ENCODE measurements around the gene FSTL4. TPM values are rescaled to one million over a fixed set of nuclear protein-coding genes. Genes with fewer than 3 reads are reported as not detected.

The FSTL4 gene
- polyA plus RNA-seq, 2 donors, result 0.67 to 2.1 TPM

- Histone ChIP-seq H3K9me3 (ENCODE audit: control insufficient read depth in 2 of 2, insufficient read depth in 1 of 2, low read depth in 1 of 2, low read length in 1 of 2) (no peaks in the 10 kb centered on the region), H3K27me3 (ENCODE audit: control insufficient read depth in 1 of 2, insufficient read depth in 2 of 2, low read length in 2 of 2) (no peaks in the 10 kb centered on the region), H3K4me3 (ENCODE audit: low read depth in 1 of 2, low read length in 2 of 2) (no peak overlapping the region), H3K36me3 (ENCODE audit: control insufficient read depth in 2 of 2, insufficient read depth in 2 of 2, low read length in 1 of 2) (no peaks in the 10 kb centered on the region), H3K27ac (ENCODE audit: low read depth in 2 of 2, low read length in 1 of 2) (no peak overlapping the region), H3K4me1 (ENCODE audit: control insufficient read depth in 2 of 2, insufficient read depth in 2 of 2, low read length in 1 of 2) (peaks cover 0 to 2% of the 10 kb centered on the region in 2 donors)
- 85 to 89% methylated on average over 8 of the region's 8 CpGs for WGBS, 2 donors
Measured at GRCh38 chr5:133236541-133236951, 375.8 kb downstream of the FSTL4 start.

DNA sequence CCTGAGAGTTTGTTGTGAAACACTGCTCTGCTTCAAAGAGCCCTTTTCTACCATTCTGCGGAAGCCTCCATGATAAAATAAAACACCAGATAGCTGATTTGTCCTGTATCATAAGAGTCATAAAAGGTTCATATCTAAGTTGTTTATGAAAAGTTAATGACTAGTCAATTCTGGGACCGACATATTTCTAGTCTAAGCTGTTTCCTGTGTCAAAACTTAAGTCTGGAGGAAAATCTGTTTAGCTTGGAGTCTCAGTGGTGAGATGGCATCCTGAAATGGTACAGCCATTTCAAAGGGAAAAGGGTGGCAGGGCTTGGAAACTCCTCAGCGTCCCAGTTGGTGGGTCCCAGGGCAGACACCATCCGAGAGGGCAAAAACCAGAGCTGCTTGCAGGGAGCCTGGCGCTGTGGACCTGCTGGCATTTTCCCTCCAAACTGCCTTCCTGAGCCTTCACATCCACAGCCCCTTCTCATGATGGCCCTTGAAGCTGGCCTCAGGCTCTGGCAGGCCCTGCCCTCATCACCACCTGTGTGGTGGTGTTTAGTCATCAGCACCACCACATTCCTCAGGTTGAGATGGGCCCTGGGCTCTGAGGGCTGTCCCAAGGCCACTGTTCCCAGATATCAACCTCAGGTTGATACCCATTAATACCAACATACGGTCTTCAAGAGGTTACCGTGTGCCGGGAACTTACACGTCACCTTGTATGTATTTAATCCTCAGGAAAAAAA is 376.5 kb downstream of the FSTL4 start:
- no peaks in the 10 kb centered on the region for H3K27me3 ChIP-seq (ENCODE audit: control insufficient read depth in 1 of 2, insufficient read depth in 2 of 2, low read length in 2 of 2)
- H3K9me3 ChIP-seq (ENCODE audit: control insufficient read depth in 2 of 2, insufficient read depth in 1 of 2, low read depth in 1 of 2, low read length in 1 of 2), result no peaks in the 10 kb centered on the region
- no peaks in the 10 kb centered on the region for H3K36me3 ChIP-seq (ENCODE audit: control insufficient read depth in 2 of 2, insufficient read depth in 2 of 2, low read length in 1 of 2)
- H3K27ac ChIP-seq (ENCODE audit: low read depth in 2 of 2, low read length in 1 of 2), result no peak overlapping the region
- 86 to 93% methylated on average over 9 of the region's 9 CpGs for WGBS, 2 donors
- peaks cover 0 to 2% of the 10 kb centered on the region in 2 donors for H3K4me1 ChIP-seq (ENCODE audit: control insufficient read depth in 2 of 2, insufficient read depth in 2 of 2, low read length in 1 of 2)
- no peak overlapping the region for H3K4me3 ChIP-seq (ENCODE audit: low read depth in 1 of 2, low read length in 2 of 2)

- Histone ChIP-seq H3K4me3 (ENCODE audit: low read depth in 1 of 2, low read length in 2 of 2) (no peak overlapping the region), H3K9me3 (ENCODE audit: control insufficient read depth in 2 of 2, insufficient read depth in 1 of 2, low read depth in 1 of 2, low read length in 1 of 2) (no peaks in the 10 kb centered on the region), H3K36me3 (ENCODE audit: control insufficient read depth in 2 of 2, insufficient read depth in 2 of 2, low read length in 1 of 2) (no peaks in the 10 kb centered on the region), H3K4me1 (ENCODE audit: control insufficient read depth in 2 of 2, insufficient read depth in 2 of 2, low read length in 1 of 2) (peaks cover 0 to 4% of the 10 kb centered on the region in 2 donors), H3K27me3 (ENCODE audit: control insufficient read depth in 1 of 2, insufficient read depth in 2 of 2, low read length in 2 of 2) (no peaks in the 10 kb centered on the region), H3K27ac (ENCODE audit: low read depth in 2 of 2, low read length in 1 of 2) (no peak overlapping the region)
- WGBS, 2 donors, result 93 to 95% methylated on average over 6 of the region's 6 CpGs
Measured at GRCh38 chr5:133234911-133235310, 377.4 kb downstream of the FSTL4 start.

DNA sequence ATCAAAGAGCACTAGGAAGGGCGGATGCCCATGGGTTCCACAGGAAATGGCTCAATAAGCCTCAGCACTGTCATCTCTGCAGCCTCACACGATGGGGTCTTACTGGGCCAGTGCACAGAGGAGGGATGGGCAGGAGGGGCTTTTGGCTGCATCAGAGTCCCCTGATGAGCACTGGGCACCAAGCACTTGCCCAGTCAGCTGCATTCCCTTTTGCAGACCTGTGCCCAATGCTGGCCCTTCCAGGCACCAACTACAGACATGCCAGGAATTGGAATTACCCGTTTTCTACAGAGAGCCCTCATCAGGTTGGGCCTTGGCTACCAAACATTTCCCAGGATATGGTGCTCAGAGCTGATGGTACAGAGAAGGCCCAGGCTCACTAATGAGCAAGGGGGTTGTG is 378.1 kb downstream of the FSTL4 start:
- no peak overlapping the region for H3K27ac ChIP-seq (ENCODE audit: low read depth in 2 of 2, low read length in 1 of 2)
- no peak overlapping the region for H3K4me3 ChIP-seq (ENCODE audit: low read depth in 1 of 2, low read length in 2 of 2)
- H3K9me3 ChIP-seq (ENCODE audit: control insufficient read depth in 2 of 2, insufficient read depth in 1 of 2, low read depth in 1 of 2, low read length in 1 of 2), result no peaks in the 10 kb centered on the region
- H3K4me1 ChIP-seq (ENCODE audit: control insufficient read depth in 2 of 2, insufficient read depth in 2 of 2, low read length in 1 of 2), result peaks cover 0 to 4% of the 10 kb centered on the region in 2 donors
- 76 to 89% methylated on average over 3 of the region's 3 CpGs for WGBS, 2 donors
- no peaks in the 10 kb centered on the region for H3K27me3 ChIP-seq (ENCODE audit: control insufficient read depth in 1 of 2, insufficient read depth in 2 of 2, low read length in 2 of 2)
- no peaks in the 10 kb centered on the region for H3K36me3 ChIP-seq (ENCODE audit: control insufficient read depth in 2 of 2, insufficient read depth in 2 of 2, low read length in 1 of 2)

DNA sequence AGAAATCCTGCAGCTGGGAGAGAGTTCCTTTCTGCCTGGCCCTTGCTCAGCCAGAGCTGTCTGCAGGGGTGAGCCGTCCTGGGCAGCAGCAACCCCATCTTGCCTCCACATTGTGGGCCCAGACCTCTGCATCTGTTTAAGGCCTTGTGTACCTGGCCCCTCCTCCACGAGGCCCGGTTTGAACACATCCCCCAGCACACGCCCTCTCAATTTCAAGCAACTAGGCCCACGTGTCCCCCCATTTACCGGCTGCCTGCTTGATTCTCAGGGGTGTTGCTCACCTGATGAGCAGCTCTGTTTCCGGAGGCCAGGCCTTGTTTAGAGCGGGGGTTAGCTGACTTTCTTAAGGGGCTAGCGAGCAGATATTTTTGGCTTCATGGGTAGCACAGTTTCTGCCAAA is 378.7 kb downstream of the FSTL4 start:
- no peaks in the 10 kb centered on the region for H3K9me3 ChIP-seq (ENCODE audit: control insufficient read depth in 2 of 2, insufficient read depth in 1 of 2, low read depth in 1 of 2, low read length in 1 of 2)
- no peak overlapping the region for H3K27ac ChIP-seq (ENCODE audit: low read depth in 2 of 2, low read length in 1 of 2)
- 87 to 91% methylated on average over 9 of the region's 9 CpGs for WGBS, 2 donors
- H3K4me3 ChIP-seq (ENCODE audit: low read depth in 1 of 2, low read length in 2 of 2), result no peak overlapping the region
- H3K4me1 ChIP-seq (ENCODE audit: control insufficient read depth in 2 of 2, insufficient read depth in 2 of 2, low read length in 1 of 2), result peaks cover 0 to 4% of the 10 kb centered on the region in 2 donors
- no peaks in the 10 kb centered on the region for H3K27me3 ChIP-seq (ENCODE audit: control insufficient read depth in 1 of 2, insufficient read depth in 2 of 2, low read length in 2 of 2)
- no peaks in the 10 kb centered on the region for H3K36me3 ChIP-seq (ENCODE audit: control insufficient read depth in 2 of 2, insufficient read depth in 2 of 2, low read length in 1 of 2)

GRCh38 chr5:133232911-133233310 is 379.4 kb downstream of the FSTL4 start:
- no peaks in the 10 kb centered on the region for H3K27me3 ChIP-seq (ENCODE audit: control insufficient read depth in 1 of 2, insufficient read depth in 2 of 2, low read length in 2 of 2)
- no peak overlapping the region for H3K4me3 ChIP-seq (ENCODE audit: low read depth in 1 of 2, low read length in 2 of 2)
- no peaks in the 10 kb centered on the region for H3K9me3 ChIP-seq (ENCODE audit: control insufficient read depth in 2 of 2, insufficient read depth in 1 of 2, low read depth in 1 of 2, low read length in 1 of 2)
- H3K4me1 ChIP-seq (ENCODE audit: control insufficient read depth in 2 of 2, insufficient read depth in 2 of 2, low read length in 1 of 2), result peaks cover 0 to 2% of the 10 kb centered on the region in 2 donors
- no peak overlapping the region for H3K27ac ChIP-seq (ENCODE audit: low read depth in 2 of 2, low read length in 1 of 2)
- 93 to 94% methylated on average over 7 of the region's 7 CpGs for WGBS, 2 donors
- H3K36me3 ChIP-seq (ENCODE audit: control insufficient read depth in 2 of 2, insufficient read depth in 2 of 2, low read length in 1 of 2), result no peaks in the 10 kb centered on the region

GRCh38 chr5:133232435-133232834 is 379.9 kb downstream of the FSTL4 start:
- no peak overlapping the region for H3K4me3 ChIP-seq (ENCODE audit: low read depth in 1 of 2, low read length in 2 of 2)
- no peak overlapping the region for H3K27ac ChIP-seq (ENCODE audit: low read depth in 2 of 2, low read length in 1 of 2)
- WGBS, 2 donors, result 82 to 84% methylated on average over 3 of the region's 3 CpGs
- H3K27me3 ChIP-seq (ENCODE audit: control insufficient read depth in 1 of 2, insufficient read depth in 2 of 2, low read length in 2 of 2), result no peaks in the 10 kb centered on the region
- H3K9me3 ChIP-seq (ENCODE audit: control insufficient read depth in 2 of 2, insufficient read depth in 1 of 2, low read depth in 1 of 2, low read length in 1 of 2), result no peaks in the 10 kb centered on the region
- peaks cover 0 to 2% of the 10 kb centered on the region in 2 donors for H3K4me1 ChIP-seq (ENCODE audit: control insufficient read depth in 2 of 2, insufficient read depth in 2 of 2, low read length in 1 of 2)
- no peaks in the 10 kb centered on the region for H3K36me3 ChIP-seq (ENCODE audit: control insufficient read depth in 2 of 2, insufficient read depth in 2 of 2, low read length in 1 of 2)

DNA sequence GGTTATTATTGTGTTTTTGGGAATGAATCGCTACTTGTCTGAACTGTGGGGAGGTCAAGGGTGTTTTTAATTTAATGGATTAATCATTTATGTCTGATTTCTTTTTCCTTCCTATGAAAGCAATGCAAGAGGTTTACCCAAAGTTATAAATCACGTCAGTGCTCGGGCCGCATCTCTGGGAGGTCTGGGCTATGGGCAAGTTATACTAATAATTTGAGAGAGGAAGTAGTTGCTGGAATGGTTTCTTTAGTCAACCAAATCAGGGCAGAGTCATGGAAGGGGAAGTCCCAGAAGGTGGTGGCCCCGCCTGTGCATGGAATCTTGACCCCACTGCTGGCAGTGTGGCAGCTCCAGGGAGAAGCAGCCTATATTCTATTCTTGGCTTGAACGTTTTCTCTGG is 380.3 kb downstream of the FSTL4 start:
- no peak overlapping the region for H3K27ac ChIP-seq (ENCODE audit: low read depth in 2 of 2, low read length in 1 of 2)
- WGBS, 2 donors, result 61 to 71% methylated on average over 6 of the region's 6 CpGs
- no peaks in the 10 kb centered on the region for H3K9me3 ChIP-seq (ENCODE audit: control insufficient read depth in 2 of 2, insufficient read depth in 1 of 2, low read depth in 1 of 2, low read length in 1 of 2)
- peaks cover 0 to 2% of the 10 kb centered on the region in 2 donors for H3K4me1 ChIP-seq (ENCODE audit: control insufficient read depth in 2 of 2, insufficient read depth in 2 of 2, low read length in 1 of 2)
- no peaks in the 10 kb centered on the region for H3K36me3 ChIP-seq (ENCODE audit: control insufficient read depth in 2 of 2, insufficient read depth in 2 of 2, low read length in 1 of 2)
- no peak overlapping the region for H3K4me3 ChIP-seq (ENCODE audit: low read depth in 1 of 2, low read length in 2 of 2)
- H3K27me3 ChIP-seq (ENCODE audit: control insufficient read depth in 1 of 2, insufficient read depth in 2 of 2, low read length in 2 of 2), result no peaks in the 10 kb centered on the region

DNA sequence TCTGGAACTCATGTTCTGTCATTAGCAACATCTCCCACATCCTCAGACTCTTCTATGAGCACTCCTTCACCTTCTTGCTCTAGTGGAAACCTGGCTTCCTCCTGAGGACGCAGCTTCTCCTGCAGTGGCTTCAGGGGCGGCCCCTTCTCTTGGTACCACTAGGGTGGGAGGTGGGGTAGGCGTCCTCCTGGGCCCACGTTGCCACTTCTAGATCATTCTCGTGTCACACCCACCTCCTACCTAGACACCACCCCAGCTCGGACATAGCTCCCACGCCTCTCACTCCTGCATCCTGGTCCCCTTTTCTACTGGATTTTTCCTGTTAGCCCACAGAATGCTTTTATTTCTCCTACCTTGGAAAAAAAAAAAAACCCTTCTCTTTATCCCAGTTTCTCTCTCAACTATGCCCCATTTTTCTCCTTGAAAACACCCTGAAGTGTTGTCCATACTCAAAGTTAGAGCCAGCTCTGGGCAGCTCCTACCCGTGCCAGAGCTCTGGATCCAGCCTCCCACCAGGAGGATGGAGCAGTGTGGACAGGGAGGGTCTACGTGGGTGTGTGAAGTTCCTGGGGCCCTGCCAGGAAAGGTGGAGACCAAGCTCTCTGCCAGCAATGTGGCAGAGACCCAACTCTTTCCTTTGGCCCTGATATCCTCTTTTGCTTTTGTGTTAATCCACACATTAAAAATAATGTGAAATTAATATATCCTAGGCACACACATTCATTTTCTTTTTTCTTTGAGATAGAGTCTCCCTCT is 381.3 kb downstream of the FSTL4 start:
- Histone ChIP-seq H3K27ac (ENCODE audit: low read depth in 2 of 2, low read length in 1 of 2) (no peak overlapping the region), H3K4me3 (ENCODE audit: low read depth in 1 of 2, low read length in 2 of 2) (no peak overlapping the region), H3K36me3 (ENCODE audit: control insufficient read depth in 2 of 2, insufficient read depth in 2 of 2, low read length in 1 of 2) (no peaks in the 10 kb centered on the region), H3K9me3 (ENCODE audit: control insufficient read depth in 2 of 2, insufficient read depth in 1 of 2, low read depth in 1 of 2, low read length in 1 of 2) (no peaks in the 10 kb centered on the region), H3K27me3 (ENCODE audit: control insufficient read depth in 1 of 2, insufficient read depth in 2 of 2, low read length in 2 of 2) (no peaks in the 10 kb centered on the region), H3K4me1 (ENCODE audit: control insufficient read depth in 2 of 2, insufficient read depth in 2 of 2, low read length in 1 of 2) (peaks cover 0 to 4% of the 10 kb centered on the region in 2 donors)
- 67 to 69% methylated on average over 9 of the region's 9 CpGs for WGBS, 2 donors
